ENCODE results near the gene IGSF21.

DNA sequence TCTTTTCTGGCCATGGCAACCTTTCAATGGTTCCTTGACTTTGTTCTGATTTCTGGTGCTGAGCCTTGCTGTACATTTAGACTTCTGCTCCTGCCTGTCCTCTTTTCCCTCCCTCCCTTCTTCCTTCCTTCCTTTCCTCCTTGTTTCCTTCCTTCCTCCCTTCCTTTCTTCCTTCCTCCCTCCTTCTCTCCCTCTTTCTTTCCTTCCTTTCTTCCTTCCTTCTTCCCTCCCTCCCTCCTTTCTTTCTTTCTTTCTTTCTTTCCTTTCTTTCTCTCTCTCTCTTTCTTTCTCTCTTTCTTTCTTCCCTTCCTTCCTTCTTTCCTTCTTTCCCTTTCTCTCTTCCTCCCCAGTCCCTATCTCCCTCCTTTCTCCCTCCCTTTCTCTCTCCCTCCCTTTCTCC lies 10.4 kb upstream of the IGSF21 start:
- TF ChIP-seq, protein P1, sequence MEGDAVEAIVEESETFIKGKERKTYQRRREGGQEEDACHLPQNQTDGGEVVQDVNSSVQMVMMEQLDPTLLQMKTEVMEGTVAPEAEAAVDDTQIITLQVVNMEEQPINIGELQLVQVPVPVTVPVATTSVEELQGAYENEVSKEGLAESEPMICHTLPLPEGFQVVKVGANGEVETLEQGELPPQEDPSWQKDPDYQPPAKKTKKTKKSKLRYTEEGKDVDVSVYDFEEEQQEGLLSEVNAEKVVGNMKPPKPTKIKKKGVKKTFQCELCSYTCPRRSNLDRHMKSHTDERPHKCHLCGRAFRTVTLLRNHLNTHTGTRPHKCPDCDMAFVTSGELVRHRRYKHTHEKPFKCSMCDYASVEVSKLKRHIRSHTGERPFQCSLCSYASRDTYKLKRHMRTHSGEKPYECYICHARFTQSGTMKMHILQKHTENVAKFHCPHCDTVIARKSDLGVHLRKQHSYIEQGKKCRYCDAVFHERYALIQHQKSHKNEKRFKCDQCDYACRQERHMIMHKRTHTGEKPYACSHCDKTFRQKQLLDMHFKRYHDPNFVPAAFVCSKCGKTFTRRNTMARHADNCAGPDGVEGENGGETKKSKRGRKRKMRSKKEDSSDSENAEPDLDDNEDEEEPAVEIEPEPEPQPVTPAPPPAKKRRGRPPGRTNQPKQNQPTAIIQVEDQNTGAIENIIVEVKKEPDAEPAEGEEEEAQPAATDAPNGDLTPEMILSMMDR (IDR thresholded peaks at IDR 0.05; ENCODE audit: low read depth, low read length): no peak
- TF ChIP-seq EZH2phosphoT487 (IDR thresholded peaks at IDR 0.05; ENCODE audit: low read depth): no peak

Measured in OCI-LY3 (cell line).